Fibroblast of mammary gland (primary cell): ENCODE results near the gene KLHL29.

Source experiments
- DNase-seq: peaks from one replicate; pipeline ENCODE4 v3.0.0-alpha.2; 2010; ENCODE audit warnings: low read depth
- H3K4me3 ChIP-seq: 2 replicates; pipeline ENCODE4 v1.5.1; 2011; ENCODE audit warnings: low read depth, mild to moderate bottlenecking, low read length, moderate library complexity; ENCODE audit not compliant: control insufficient read depth
- TF ChIP-seq, protein P1 (sequence below): conservative IDR thresholded peaks from 2 replicates; pipeline ENCODE4 v1.5.1; 2011; ENCODE audit warnings: low read depth, low read length, inconsistent platforms; ENCODE audit not compliant: control insufficient read depth, insufficient read depth

KLHL29 gene

DNA sequence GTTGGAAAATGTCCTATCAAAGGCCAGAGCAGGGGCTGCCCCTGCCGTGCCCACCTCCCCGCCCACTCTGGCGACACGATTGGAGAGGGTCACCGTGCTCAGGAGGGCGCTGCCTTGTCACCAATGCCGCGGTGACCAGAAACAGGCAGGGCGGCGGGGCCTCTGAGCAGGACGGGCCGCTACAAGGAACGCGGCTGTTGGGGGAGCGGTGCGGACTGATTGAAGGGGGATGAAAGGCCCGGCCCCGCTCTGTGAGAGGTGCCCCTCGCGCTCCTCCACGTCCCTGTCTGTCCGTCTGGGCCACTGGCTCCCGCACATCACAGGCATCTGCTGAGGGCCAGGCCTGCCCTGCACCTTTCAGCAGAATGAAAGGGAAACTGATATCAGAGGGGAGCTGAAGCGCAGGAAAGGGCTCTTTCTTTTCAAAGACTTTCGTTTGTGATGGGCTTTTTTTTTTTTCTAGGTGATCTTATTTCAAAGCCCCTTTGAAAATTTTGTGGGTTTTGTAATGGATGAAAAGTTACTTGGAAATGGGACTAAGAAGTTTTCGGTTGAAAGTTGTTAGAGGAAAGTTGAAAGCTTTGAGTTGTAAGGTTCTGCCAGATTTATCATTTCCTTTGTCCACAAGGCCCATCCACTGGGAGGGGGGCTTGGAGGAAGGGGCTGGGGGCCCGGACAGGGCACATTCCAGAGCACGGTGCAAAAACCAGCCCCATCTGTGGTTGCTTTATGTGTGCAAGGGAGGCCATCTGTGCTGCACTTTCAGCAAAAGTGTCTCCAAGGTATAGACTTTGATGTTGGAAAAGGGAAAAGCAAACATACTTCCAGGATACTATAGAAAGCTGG is 244.2 kb downstream of the KLHL29 start:
- DNase-seq, result no peak
- TF ChIP-seq, protein P1, sequence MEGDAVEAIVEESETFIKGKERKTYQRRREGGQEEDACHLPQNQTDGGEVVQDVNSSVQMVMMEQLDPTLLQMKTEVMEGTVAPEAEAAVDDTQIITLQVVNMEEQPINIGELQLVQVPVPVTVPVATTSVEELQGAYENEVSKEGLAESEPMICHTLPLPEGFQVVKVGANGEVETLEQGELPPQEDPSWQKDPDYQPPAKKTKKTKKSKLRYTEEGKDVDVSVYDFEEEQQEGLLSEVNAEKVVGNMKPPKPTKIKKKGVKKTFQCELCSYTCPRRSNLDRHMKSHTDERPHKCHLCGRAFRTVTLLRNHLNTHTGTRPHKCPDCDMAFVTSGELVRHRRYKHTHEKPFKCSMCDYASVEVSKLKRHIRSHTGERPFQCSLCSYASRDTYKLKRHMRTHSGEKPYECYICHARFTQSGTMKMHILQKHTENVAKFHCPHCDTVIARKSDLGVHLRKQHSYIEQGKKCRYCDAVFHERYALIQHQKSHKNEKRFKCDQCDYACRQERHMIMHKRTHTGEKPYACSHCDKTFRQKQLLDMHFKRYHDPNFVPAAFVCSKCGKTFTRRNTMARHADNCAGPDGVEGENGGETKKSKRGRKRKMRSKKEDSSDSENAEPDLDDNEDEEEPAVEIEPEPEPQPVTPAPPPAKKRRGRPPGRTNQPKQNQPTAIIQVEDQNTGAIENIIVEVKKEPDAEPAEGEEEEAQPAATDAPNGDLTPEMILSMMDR, result no peak
- no peak overlapping the region for H3K4me3 ChIP-seq

DNA sequence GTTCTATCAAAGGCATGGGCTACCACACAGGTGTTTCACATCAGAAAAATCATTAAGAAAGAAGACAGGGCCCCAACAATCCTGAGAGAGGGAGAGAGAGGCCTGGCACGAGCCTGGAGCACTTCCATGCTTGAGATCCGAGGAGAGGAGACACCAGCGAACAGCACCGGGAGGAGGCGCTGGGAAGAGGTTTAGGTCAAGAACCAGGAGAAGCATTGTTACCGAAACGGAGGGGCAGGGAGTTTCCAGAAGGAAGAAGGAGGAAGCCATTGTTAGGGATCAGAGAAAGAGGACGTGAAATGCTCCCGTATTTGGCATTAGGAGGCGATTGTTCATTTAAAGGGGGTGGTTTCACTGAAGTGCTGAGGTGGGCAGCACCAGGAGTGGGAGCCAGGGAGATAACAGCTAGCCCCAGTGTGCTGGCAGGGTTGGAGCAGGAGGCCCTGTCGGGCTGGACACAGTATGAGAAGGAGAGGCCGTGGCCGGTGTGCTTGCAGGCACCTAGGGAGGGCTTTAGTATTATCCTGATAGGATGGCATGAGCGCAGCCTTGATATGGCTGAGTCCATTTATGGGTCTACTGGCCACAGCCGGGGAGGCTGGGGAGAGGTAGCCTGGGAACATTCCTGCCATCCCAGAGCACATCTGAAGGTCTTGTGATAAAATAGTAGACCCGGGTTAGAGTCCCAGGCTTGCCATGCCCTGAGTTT is 244.9 kb downstream of the KLHL29 start:
- no peak overlapping the region for H3K4me3 ChIP-seq
- DNase-seq, result no peak
- TF ChIP-seq, protein P1, result no peak

DNA sequence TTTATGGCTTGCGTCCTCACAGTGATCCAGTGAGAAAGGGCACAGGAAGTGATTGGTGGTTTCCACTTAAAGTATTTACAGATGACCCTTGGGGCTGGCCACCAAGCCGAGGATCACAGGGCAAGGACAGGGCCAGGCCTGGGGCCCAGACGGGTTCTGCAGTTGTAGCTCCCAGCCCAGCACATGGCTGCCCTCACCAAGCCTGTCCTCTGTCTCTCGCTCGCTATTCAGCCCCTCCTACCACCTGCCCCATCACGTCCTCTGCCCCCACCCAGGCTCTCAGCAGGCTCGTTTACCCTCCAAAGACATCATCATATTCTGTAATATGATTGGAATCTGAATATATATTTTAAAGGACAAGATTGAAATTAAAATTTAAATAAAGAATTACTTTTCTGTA is 246.0 kb downstream of the KLHL29 start:
- no peak overlapping the region for H3K4me3 ChIP-seq
- no peak for DNase-seq
- TF ChIP-seq, protein P1, result no peak

DNA sequence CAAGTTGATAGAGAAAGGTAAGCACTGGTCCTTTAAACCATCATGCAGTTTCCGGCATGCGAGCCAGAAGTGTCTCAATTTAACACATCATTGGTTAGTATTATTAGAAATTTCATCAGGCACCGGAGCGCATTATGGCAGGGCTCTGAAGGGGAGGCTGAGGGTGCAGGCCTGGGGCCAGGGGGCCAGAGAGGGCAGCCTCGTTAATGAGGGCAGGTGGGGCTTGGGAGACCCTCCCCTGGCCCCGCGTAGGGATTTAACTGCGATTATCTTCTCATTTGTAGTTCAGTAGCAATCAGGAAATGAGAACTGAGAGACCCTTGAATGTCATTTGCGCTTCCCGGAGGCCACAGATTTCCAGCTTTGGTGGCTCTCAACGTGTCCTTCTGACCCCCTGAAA is 246.4 kb downstream of the KLHL29 start:
- TF ChIP-seq, protein P1, result no peak
- no peak for DNase-seq
- no peak overlapping the region for H3K4me3 ChIP-seq

DNA sequence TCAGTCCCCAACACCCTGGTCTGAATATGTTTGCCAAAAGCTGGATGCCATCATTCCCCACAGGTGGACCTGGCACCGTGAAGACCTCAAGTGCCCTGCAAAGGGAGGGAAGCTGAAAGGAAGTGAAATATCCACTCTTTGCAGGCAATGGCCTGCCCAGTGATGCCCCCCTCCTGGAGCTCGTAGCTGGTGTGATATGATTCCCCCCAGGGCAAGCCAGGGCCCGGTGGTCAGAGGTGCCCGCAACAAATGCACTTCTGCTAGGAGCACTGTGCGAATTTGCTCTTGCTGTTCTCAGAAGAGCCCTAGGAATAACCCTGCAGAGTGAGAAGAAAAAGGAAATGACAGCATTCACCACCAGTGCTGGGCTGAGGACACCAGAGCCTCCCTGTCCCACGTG is 247.4 kb downstream of the KLHL29 start:
- DNase-seq, result no peak
- TF ChIP-seq, protein P1, result no peak
- no peak overlapping the region for H3K4me3 ChIP-seq

DNA sequence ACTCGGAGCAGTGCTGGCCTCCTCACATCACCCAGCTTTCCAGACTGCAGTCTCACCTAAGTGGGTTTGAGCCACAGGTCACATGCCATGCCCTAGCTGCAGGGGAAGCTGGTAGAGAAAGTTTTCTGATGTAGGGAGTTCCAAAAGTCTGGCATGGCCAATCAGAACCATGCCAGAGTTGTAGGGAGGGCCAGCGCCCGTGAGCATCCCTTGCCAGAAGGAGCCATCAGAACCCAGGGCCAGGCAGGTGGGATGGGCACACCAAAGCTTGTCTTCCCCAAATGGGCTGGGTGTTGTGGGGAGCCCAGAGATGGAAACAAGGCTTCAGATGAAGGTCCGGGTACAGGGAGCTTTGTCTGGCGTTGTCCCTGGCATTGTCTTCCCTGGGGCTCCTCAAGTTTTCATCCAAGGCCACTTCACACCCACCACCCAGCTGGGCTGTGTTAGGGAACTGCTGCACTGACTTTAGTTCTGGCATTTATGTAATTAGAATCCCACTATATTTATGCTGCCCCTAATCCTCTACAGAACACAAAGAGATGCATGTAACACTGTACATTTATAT is 247.9 kb downstream of the KLHL29 start:
- TF ChIP-seq, protein P1, result no peak

More for the DNA sequence above, 247.9 kb downstream of the KLHL29 start:
- H3K4me3 ChIP-seq, result no peak overlapping the region
- DNase-seq, result no peak
